GM23248 (cell line): ENCODE results near the gene MPP1. TPM values are rescaled to one million over a fixed set of nuclear protein-coding genes. Genes with fewer than 3 reads are reported as not detected.
"Not testable (repeated sequence)": the region's sequence is repeated elsewhere in the genome, so short reads cannot be mapped to it uniquely, and the experiment has no call there.

Experiments
- DNase-seq: peaks from one replicate; pipeline ENCODE4 v3.0.0-alpha.2; 2015
- H2AFZ ChIP-seq: fragments of 200-600 bp; sonication (generic); 2 replicates; pipeline ENCODE4 v1.6.1; 2016; ENCODE audit warnings: antibody characterized with exemption
- H3F3A ChIP-seq: fragments of 200-600 bp; sonication (generic); 2 replicates; pipeline ENCODE4 v1.6.1; 2016; ENCODE audit warnings: mild to moderate bottlenecking, antibody characterized with exemption, mixed run types; ENCODE audit not compliant: insufficient read depth
- H3K27ac ChIP-seq: fragments of 200-600 bp; sonication (generic); 2 replicates; pipeline ENCODE4 v1.5.1; 2016; ENCODE audit warnings: mild to moderate bottlenecking
- H3K27me3 ChIP-seq: fragments of 200-600 bp; sonication (generic); replicated peaks from 2 replicates; pipeline ENCODE4 v1.6.1; 2016; ENCODE audit warnings: mild to moderate bottlenecking; ENCODE audit not compliant: insufficient read depth
- H3K36me3 ChIP-seq: fragments of 200-600 bp; sonication (generic); 2 replicates; pipeline ENCODE4 v1.6.1; 2016; ENCODE audit warnings: low read depth, mild to moderate bottlenecking
- H3K4me1 ChIP-seq: fragments of 200-600 bp; sonication (generic); 2 replicates; pipeline ENCODE4 v1.6.1; 2016; ENCODE audit warnings: mild to moderate bottlenecking; ENCODE audit not compliant: insufficient read depth
- H3K4me2 ChIP-seq: fragments of 200-600 bp; sonication (generic); one replicate; pipeline ENCODE4 v1.6.1; 2016; ENCODE audit warnings: mild to moderate bottlenecking; ENCODE audit not compliant: unreplicated experiment
- H3K4me3 ChIP-seq: fragments of 200-600 bp; sonication (generic); 2 replicates; pipeline ENCODE4 v1.5.1; 2016; ENCODE audit warnings: mild to moderate bottlenecking
- H3K79me2 ChIP-seq: fragments of 200-600 bp; sonication (generic); 2 replicates; pipeline ENCODE4 v1.6.1; 2016; ENCODE audit warnings: mild to moderate bottlenecking; ENCODE audit not compliant: insufficient read depth
- H3K9ac ChIP-seq: fragments of 200-600 bp; sonication (generic); 2 replicates; pipeline ENCODE4 v1.6.1; 2016; ENCODE audit warnings: mild to moderate bottlenecking
- H3K9me2 ChIP-seq: fragments of 200-600 bp; sonication (generic); 2 replicates; pipeline ENCODE4 v1.6.1; 2016; ENCODE audit warnings: mixed run types, mild to moderate bottlenecking, moderate library complexity; ENCODE audit not compliant: insufficient read depth
- H3K9me3 ChIP-seq: fragments of 200-600 bp; sonication (generic); one replicate; pipeline ENCODE4 v1.6.1; 2017; ENCODE audit warnings: low read depth
- H4K20me1 ChIP-seq: fragments of 200-600 bp; sonication (generic); 2 replicates; pipeline ENCODE4 v1.6.0; 2016; ENCODE audit not compliant: insufficient read depth
- EZH2 ChIP-seq: fragments of 200-600 bp; sonication (generic); IDR thresholded peaks from 2 replicates; pipeline ENCODE4 v1.6.1; 2018; ENCODE audit warnings: antibody characterized with exemption, mild to moderate bottlenecking; ENCODE audit not compliant: insufficient read depth, poor library complexity, severe bottlenecking
- EZH2phosphoT487 ChIP-seq: fragments of 200-600 bp; sonication (generic); IDR thresholded peaks from 2 replicates; pipeline ENCODE4 v1.6.1; 2018; ENCODE audit warnings: antibody characterized with exemption, moderate library complexity, mild to moderate bottlenecking, low read depth; ENCODE audit not compliant: insufficient read depth
- WGBS, 2 experiments: methylation state at CpG; one replicate each; pipeline ENCODE4 v1.1.6; 2015 to 2017; ENCODE audit warnings: low lambda C conversion rate in 2 of 2, low coverage in 1 of 2; ENCODE audit errors: missing lambda C conversion rate in 2 of 2; 5-methylcytosine and 5-hydroxymethylcytosine counted together
- in situ Hi-C: fragments of 300-500 bp; cut with MboI; formaldehyde crosslinking; loops from 2 replicates; pipeline ENCODE4 v1.15.0; 2020
- polyA plus RNA-seq: library from polyadenylated mRNA; unstranded; fragments of >200 nt; fragmentation: Nextera tagmentation; extraction: Ambion mirVana; gene quantifications from 2 replicates; pipeline ENCODE4 v1.2.1, GENCODE V29; 2016
- total RNA-seq: library from RNA; depleted of rRNA; stranded (reverse); fragments of >200 nt; shearing (Covaris generic); gene quantifications from 2 replicates; pipeline ENCODE4 v1.2.3, GENCODE V29; 2014

The MPP1 gene
- total and polyA plus RNA-seq, 2 experiments from 2014 or later, result 16.6 to 22.7 TPM

GRCh38 chrX:154828016-154828408 is 22.7 kb upstream of the MPP1 start:
- no peaks in the 10 kb centered on the region for H3K27me3 ChIP-seq
- no peak overlapping the region for H2AFZ ChIP-seq
- no peak overlapping the region for H3K4me2 ChIP-seq
- H3K27ac ChIP-seq, result no peak overlapping the region
- H3K79me2 ChIP-seq, result no peaks in the 10 kb centered on the region
- no peaks in the 10 kb centered on the region for H3K9me3 ChIP-seq
- no peaks in the 10 kb centered on the region for H3F3A ChIP-seq
- H4K20me1 ChIP-seq, result no peaks in the 10 kb centered on the region
- no peaks in the 10 kb centered on the region for H3K36me3 ChIP-seq
- in situ Hi-C loops, result loop anchor here (25.0 kb wide), 1 partner anchor 241 kb away; the partner anchor contains the start of gene CTAG1A
- no peaks in the 10 kb centered on the region for H3K9me2 ChIP-seq
- no peak overlapping the region for H3K9ac ChIP-seq
- no peaks in the 10 kb centered on the region for H3K4me1 ChIP-seq
- no peak for DNase-seq
- no peak for TF ChIP-seq EZH2phosphoT487
- TF ChIP-seq EZH2, result no peak
- no peak overlapping the region for H3K4me3 ChIP-seq
- 54 to 58% methylated on average over 2 of the region's 2 CpGs for WGBS, 2 experiments

DNA sequence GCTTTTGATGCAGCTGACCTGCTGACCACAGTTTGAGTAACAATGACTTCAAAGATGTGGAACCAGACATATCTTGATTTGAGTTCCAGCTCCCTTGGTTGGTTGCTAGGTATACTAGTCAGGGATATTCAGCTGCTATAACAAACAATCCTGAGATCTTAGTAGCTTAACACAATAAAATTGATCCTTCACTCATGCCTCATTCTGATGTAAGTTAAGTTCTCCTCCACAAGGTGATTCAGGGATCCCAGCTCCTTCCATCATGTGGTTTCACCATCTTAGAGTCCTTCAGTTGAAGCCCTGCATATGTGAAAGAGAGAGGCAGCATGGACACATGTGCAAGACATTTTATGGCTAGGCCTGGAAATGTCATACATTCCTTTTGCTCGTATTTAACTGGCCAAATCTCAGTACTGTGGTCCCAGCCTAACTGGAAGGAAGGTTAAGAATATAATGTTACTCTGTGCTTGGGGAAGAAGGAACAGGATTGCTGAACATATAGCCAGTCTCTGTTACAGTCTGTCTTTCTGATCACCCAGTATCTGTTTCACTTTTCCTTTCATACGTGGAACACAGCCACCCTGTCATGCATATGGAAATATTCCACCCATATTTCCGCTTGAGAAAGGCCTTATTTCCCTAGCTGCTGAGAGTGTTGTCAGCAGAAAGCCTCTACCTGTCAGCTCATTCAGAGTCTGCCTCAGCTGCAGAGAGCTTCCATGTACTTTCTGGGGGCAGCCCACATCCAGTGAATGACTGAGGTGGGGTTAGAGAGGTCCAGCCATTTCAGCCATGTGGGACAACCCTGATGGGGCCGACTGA is 22.1 kb upstream of the MPP1 start:
- Histone ChIP-seq H3K4me1 (no peaks in the 10 kb centered on the region), H2AFZ (no peak overlapping the region), H3K36me3 (no peaks in the 10 kb centered on the region), H3K9me3 (no peaks in the 10 kb centered on the region), H4K20me1 (no peaks in the 10 kb centered on the region), H3K4me3 (no peak overlapping the region), H3K79me2 (no peaks in the 10 kb centered on the region), H3K9ac (no peak overlapping the region), H3K27ac (no peak overlapping the region), H3F3A (no peaks in the 10 kb centered on the region), H3K27me3 (no peaks in the 10 kb centered on the region), H3K4me2 (no peak overlapping the region), H3K9me2 (no peaks in the 10 kb centered on the region)
- 34 to 40% methylated on average over 4 of the region's 4 CpGs for WGBS, 2 experiments
- no peak for TF ChIP-seq EZH2
- no peak for TF ChIP-seq EZH2phosphoT487
- DNase-seq, result no peak
- in situ Hi-C loops, result loop anchor here (25.0 kb wide), 1 partner anchor 240 kb away; the partner anchor contains the start of gene CTAG1A

DNA sequence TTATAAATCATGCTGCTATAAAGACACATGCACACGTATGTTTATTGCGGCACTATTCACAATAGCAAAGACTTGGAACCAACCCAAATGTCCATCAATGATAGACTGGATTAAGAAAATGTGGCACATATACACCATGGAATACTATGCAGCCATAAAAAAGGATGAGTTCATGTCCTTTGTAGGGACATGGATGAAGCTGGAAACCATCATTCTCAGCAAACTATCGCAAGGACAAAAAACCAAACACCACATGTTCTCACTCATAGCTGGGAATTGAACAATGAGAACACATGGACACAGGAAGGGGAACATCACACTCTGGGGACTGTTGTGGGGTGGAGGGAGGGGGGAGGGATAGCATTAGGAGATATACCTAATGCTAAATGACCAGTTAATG is 20.3 kb upstream of the MPP1 start:
- H3K79me2 ChIP-seq, H3F3A ChIP-seq, H3K36me3 ChIP-seq, H3K27me3 ChIP-seq, H3K4me1 ChIP-seq, H3K27ac ChIP-seq, H3K4me3 ChIP-seq, H4K20me1 ChIP-seq, H3K9me2 ChIP-seq, DNase-seq, H3K9me3 ChIP-seq, H3K4me2 ChIP-seq, H2AFZ ChIP-seq, H3K9ac ChIP-seq: not testable (repeated sequence)
- WGBS, 2 experiments, result 62 to 67% methylated on average over 1 to 2 of the region's 3 CpGs
- in situ Hi-C loops, result loop anchor here (25.0 kb wide), 1 partner anchor 238 kb away; the partner anchor contains the start of gene CTAG1A

GRCh38 chrX:154824638-154825037 is 19.4 kb upstream of the MPP1 start:
- DNase-seq, result no peak
- no peaks in the 10 kb centered on the region for H3K36me3 ChIP-seq
- H2AFZ ChIP-seq, result no peak overlapping the region
- H3F3A ChIP-seq, result no peaks in the 10 kb centered on the region
- H3K9ac ChIP-seq, result no peak overlapping the region
- H3K4me2 ChIP-seq, result no peak overlapping the region
- H3K4me3 ChIP-seq, result no peak overlapping the region
- H3K4me1 ChIP-seq, result no peaks in the 10 kb centered on the region
- no peaks in the 10 kb centered on the region for H3K9me3 ChIP-seq
- H3K9me2 ChIP-seq, result no peaks in the 10 kb centered on the region
- no peaks in the 10 kb centered on the region for H4K20me1 ChIP-seq
- 86% methylated on average over 1 of the region's 1 CpG for WGBS, 2 experiments
- TF ChIP-seq EZH2 (no peak), EZH2phosphoT487 (no peak)
- no peak overlapping the region for H3K27ac ChIP-seq
- in situ Hi-C loops, result loop anchor here (25.0 kb wide), 1 partner anchor 237 kb away; the partner anchor contains the start of gene CTAG1A
- H3K27me3 ChIP-seq, result no peaks in the 10 kb centered on the region
- no peaks in the 10 kb centered on the region for H3K79me2 ChIP-seq
